Jurkat, Clone E6-1 (cell line): ENCODE measurements around the gene PRDM15.

Experiments used
- DNase-seq: peaks from one replicate; pipeline ENCODE4 v3.0.0-alpha.2; 2011; ENCODE audit warnings: low read depth, low spot score
- H3K4me3 ChIP-seq: 2 replicates; pipeline ENCODE4 v1.5.1; 2011; ENCODE audit warnings: mild to moderate bottlenecking, low read length, control low read depth, moderate library complexity

PRDM15 gene

GRCh38 chr21:41831866-41832595 is 47.1 kb downstream of the PRDM15 start:
- H3K4me3 ChIP-seq: no peak overlapping the region
- no peak for DNase-seq

GRCh38 chr21:41831453-41831831 is 47.7 kb downstream of the PRDM15 start:
- no peak overlapping the region for H3K4me3 ChIP-seq
- DNase-seq: no peak

- H3K4me3 ChIP-seq: no peak overlapping the region
- no peak for DNase-seq
These were observed 48.2 kb downstream of the PRDM15 start for GRCh38 chr21:41830764-41831452.

GRCh38 chr21:41830145-41830707 is 48.9 kb downstream of the PRDM15 start:
- H3K4me3 ChIP-seq: no peak overlapping the region
- DNase-seq: no peak

GRCh38 chr21:41828884-41829360 is 50.2 kb downstream of the PRDM15 start:
- no peak overlapping the region for H3K4me3 ChIP-seq
- no peak for DNase-seq

- DNase-seq: no peak
These were observed 50.9 kb downstream of the PRDM15 start for GRCh38 chr21:41827951-41828883.

GRCh38 chr21:41825881-41826280 is 53.3 kb downstream of the PRDM15 start:
- no peak overlapping the region for H3K4me3 ChIP-seq
- no peak for DNase-seq

More at GRCh38 chr21:41827951-41828883, 50.9 kb downstream of the PRDM15 start:
- no peak overlapping the region for H3K4me3 ChIP-seq

GRCh38 chr21:41825216-41825615 is 53.9 kb downstream of the PRDM15 start:
- no peak for DNase-seq
- H3K4me3 ChIP-seq: no peak overlapping the region

- no peak overlapping the region for H3K4me3 ChIP-seq
- DNase-seq: no peak
These were observed 54.5 kb downstream of the PRDM15 start for GRCh38 chr21:41824466-41825207.

- DNase-seq: no peak
- H3K4me3 ChIP-seq: peak overlapping the region; percentile 5; the same call in 1 of the 2 replicates
These were observed 55.2 kb downstream of the PRDM15 start for GRCh38 chr21:41823906-41824305.

GRCh38 chr21:41823166-41823565 is 56.0 kb downstream of the PRDM15 start:
- peak; percentile 94 for DNase-seq
- H3K4me3 ChIP-seq: peak overlapping the region; percentile 16; the same call in 1 of the 2 replicates

GRCh38 chr21:41821756-41822431 is 57.2 kb downstream of the PRDM15 start:
- no peak overlapping the region for H3K4me3 ChIP-seq
- no peak for DNase-seq

- DNase-seq: no peak
- H3K4me3 ChIP-seq: no peak overlapping the region
These were observed 57.9 kb downstream of the PRDM15 start for GRCh38 chr21:41821081-41821755.

GRCh38 chr21:41820384-41821080 is 58.6 kb downstream of the PRDM15 start:
- DNase-seq: no peak

GRCh38 chr21:41819856-41820281 is 59.3 kb downstream of the PRDM15 start:
- no peak overlapping the region for H3K4me3 ChIP-seq
- no peak for DNase-seq

More at GRCh38 chr21:41820384-41821080, 58.6 kb downstream of the PRDM15 start:
- H3K4me3 ChIP-seq: no peak overlapping the region

- H3K4me3 ChIP-seq: no peak overlapping the region
- no peak for DNase-seq
These were observed 59.8 kb downstream of the PRDM15 start for GRCh38 chr21:41819236-41819855.
